SH-SY5Y (cell line): Measurements from ENCODE around the gene MOCS1.

Source experiments
- GATA2 ChIP-seq: IDR thresholded peaks from 2 replicates; pipeline ENCODE4 v1.6.1; 2011; ENCODE audit warnings: mild to moderate bottlenecking, low read depth, low read length
- GATA3 ChIP-seq: IDR thresholded peaks from 2 replicates; pipeline ENCODE4 v1.6.1; 2011; ENCODE audit warnings: low read depth, mild to moderate bottlenecking, low read length, moderate library complexity

- TF ChIP-seq GATA3 (no peak), GATA2 (no peak)
Measured at GRCh38 chr6:39929733-39930461, 4.4 kb downstream of the MOCS1 start.
